GM23338 (cell line): ENCODE results near the gene HES4. TPM values are rescaled to one million over a fixed set of nuclear protein-coding genes. Genes with fewer than 3 reads are reported as not detected.
"Not testable (repeated sequence)": the region's sequence is repeated elsewhere in the genome, so short reads cannot be mapped to it uniquely, and the experiment has no call there.

Experiments
- ATAC-seq: fragments of 200-7000 bp; cut with Tn5 transposase; 3 replicates; pipeline ENCODE4 v1.9.1; 2020
- DNase-seq: peaks from one replicate; pipeline ENCODE4 v3.0.0-alpha.2; 2015; ENCODE audit warnings: low spot score
- H2AFZ ChIP-seq: fragments of 200-600 bp; sonication (generic); 2 replicates; pipeline ENCODE4 v1.8.0; 2016; ENCODE audit warnings: antibody characterized with exemption, mild to moderate bottlenecking, moderate library complexity
- H3F3A ChIP-seq: fragments of 200-600 bp; sonication (generic); replicated peaks from 2 replicates; pipeline ENCODE4 v1.8.0; 2017; ENCODE audit warnings: antibody characterized with exemption, mixed run types, low read depth
- H3K27ac ChIP-seq: fragments of 200-600 bp; sonication (generic); 2 replicates; pipeline ENCODE4 v1.6.1; 2016; ENCODE audit warnings: low read depth
- H3K27me3 ChIP-seq: fragments of 200-600 bp; sonication (generic); 2 replicates; pipeline ENCODE4 v1.8.0; 2016; ENCODE audit warnings: mild to moderate bottlenecking, mixed run types, moderate library complexity; ENCODE audit not compliant: insufficient read depth
- H3K36me3 ChIP-seq: fragments of 200-600 bp; sonication (generic); 2 replicates; pipeline ENCODE4 v1.8.0; 2016; ENCODE audit warnings: mild to moderate bottlenecking; ENCODE audit not compliant: insufficient read depth
- H3K4me1 ChIP-seq: fragments of 200-600 bp; sonication (generic); 2 replicates; pipeline ENCODE4 v1.8.0; 2016; ENCODE audit warnings: mild to moderate bottlenecking, moderate library complexity; ENCODE audit not compliant: insufficient read depth
- H3K4me2 ChIP-seq: fragments of 200-600 bp; sonication (generic); 2 replicates; pipeline ENCODE4 v1.7.1; 2017; ENCODE audit warnings: mixed run types
- H3K4me3 ChIP-seq: fragments of 200-600 bp; sonication (generic); 2 replicates; pipeline ENCODE4 v1.6.1; 2016; ENCODE audit warnings: mixed run types
- H3K79me2 ChIP-seq: fragments of 200-600 bp; sonication (generic); replicated peaks from 2 replicates; pipeline ENCODE4 v1.8.0; 2017; ENCODE audit warnings: mild to moderate bottlenecking; ENCODE audit not compliant: insufficient read depth
- H3K9me2 ChIP-seq: fragments of 200-600 bp; sonication (generic); 2 replicates; pipeline ENCODE4 v1.8.0; 2017; ENCODE audit not compliant: insufficient read depth
- H4K20me1 ChIP-seq: fragments of 200-600 bp; sonication (generic); replicated peaks from 2 replicates; pipeline ENCODE4 v1.8.0; 2017; ENCODE audit warnings: mild to moderate bottlenecking; ENCODE audit not compliant: insufficient read depth
- H3K27ac Mint-ChIP-seq: 2 replicates; pipeline ENCODE4 v1.8.0; 2020; ENCODE audit warnings: inconsistent platforms, mild to moderate bottlenecking, moderate library complexity, mixed read lengths
- H3K27me3 Mint-ChIP-seq: 3 replicates; pipeline ENCODE4 v1.8.0; 2022; ENCODE audit warnings: low read depth, mild to moderate bottlenecking, moderate library complexity, mixed read lengths, inconsistent platforms; ENCODE audit not compliant: insufficient read depth, poor library complexity
- H3K36me3 Mint-ChIP-seq: 3 replicates; pipeline ENCODE4 v1.8.0; 2021; ENCODE audit warnings: low read depth, mild to moderate bottlenecking, inconsistent platforms, moderate library complexity, mixed read lengths
- H3K4me1 Mint-ChIP-seq: 3 replicates; pipeline ENCODE4 v1.8.0; 2020; ENCODE audit warnings: mild to moderate bottlenecking, inconsistent platforms, mixed read lengths
- H3K4me3 Mint-ChIP-seq: 3 replicates; pipeline ENCODE4 v1.8.0; 2021; ENCODE audit warnings: moderate library complexity, mild to moderate bottlenecking, inconsistent platforms, mixed read lengths
- H3K9me3 Mint-ChIP-seq: 3 replicates; pipeline ENCODE4 v1.8.0; 2020; ENCODE audit warnings: moderate library complexity, mild to moderate bottlenecking, inconsistent platforms, mixed read lengths
- EZH2 ChIP-seq: fragments of 200-600 bp; sonication (generic); IDR thresholded peaks from one replicate; pipeline ENCODE4 v1.8.0; 2017; ENCODE audit warnings: antibody characterized with exemption, mild to moderate bottlenecking, low read depth; ENCODE audit not compliant: unreplicated experiment
- EZH2phosphoT487 ChIP-seq: fragments of 200-600 bp; sonication (generic); IDR thresholded peaks from one replicate; pipeline ENCODE4 v1.8.1; 2018; ENCODE audit warnings: antibody characterized with exemption; ENCODE audit not compliant: unreplicated experiment
- JUNB ChIP-seq: IDR thresholded peaks from one replicate; pipeline ENCODE4 v1.6.1; 2016; ENCODE audit warnings: antibody characterized with exemption; ENCODE audit not compliant: unreplicated experiment
- NANOG ChIP-seq: IDR thresholded peaks from 2 replicates; pipeline ENCODE4 v1.6.1; 2016; ENCODE audit warnings: antibody characterized with exemption, borderline replicate concordance
- POLR2AphosphoS5 ChIP-seq: IDR thresholded peaks from 2 replicates; pipeline ENCODE4 v1.6.1; 2016; ENCODE audit warnings: antibody characterized with exemption, low read depth
- ZNF114 ChIP-seq: fragments of 250-450 bp; sonication (Bioruptor Pico); IDR thresholded peaks from 2 replicates; pipeline ENCODE4 v1.5.0; 2020; ENCODE audit warnings: mild to moderate bottlenecking, moderate library complexity
- ZNF331 ChIP-seq: fragments of 250-450 bp; sonication (Bioruptor Pico); IDR thresholded peaks from 2 replicates; pipeline ENCODE4 v1.5.0; 2020; ENCODE audit warnings: low read depth, mild to moderate bottlenecking, moderate library complexity
- polyA plus RNA-seq: library from polyadenylated mRNA; unstranded; fragments of >200 nt; fragmentation: Nextera tagmentation; extraction: Ambion mirVana; gene quantifications from 2 replicates; pipeline ENCODE4 v1.2.1, GENCODE V29; 2016
- total RNA-seq: library from RNA; depleted of rRNA; stranded (reverse); fragments of >200 nt; shearing (Covaris generic); gene quantifications from 2 replicates; pipeline ENCODE4 v1.2.3, GENCODE V29; 2014
- TF ChIP-seq, protein P1 (sequence below): IDR thresholded peaks from 2 replicates; pipeline ENCODE4 v1.6.1; 2016; ENCODE audit warnings: antibody characterized with exemption
- TF ChIP-seq, protein P2 (sequence below), 2 experiments: fragments of 200-600 bp in 1 of 2; sonication (generic) in 1 of 2; conservative IDR thresholded peaks; 2 replicates each; pipeline versions ENCODE4 v1.5.1 to v1.6.1; 2016 to 2017; ENCODE audit warnings: antibody characterized with exemption in 2 of 2, low read depth in 2 of 2, mild to moderate bottlenecking in 2 of 2, moderate library complexity in 1 of 2
- TF ChIP-seq, protein P3 (sequence below): fragments of 250-450 bp; sonication (Bioruptor Pico); IDR thresholded peaks from 2 replicates; pipeline ENCODE4 v1.5.0; 2020; ENCODE audit warnings: mild to moderate bottlenecking, moderate library complexity

HES4 gene
- total and polyA plus RNA-seq, 2 experiments from 2014 or later = 2.3 to 6.7 TPM

DNA sequence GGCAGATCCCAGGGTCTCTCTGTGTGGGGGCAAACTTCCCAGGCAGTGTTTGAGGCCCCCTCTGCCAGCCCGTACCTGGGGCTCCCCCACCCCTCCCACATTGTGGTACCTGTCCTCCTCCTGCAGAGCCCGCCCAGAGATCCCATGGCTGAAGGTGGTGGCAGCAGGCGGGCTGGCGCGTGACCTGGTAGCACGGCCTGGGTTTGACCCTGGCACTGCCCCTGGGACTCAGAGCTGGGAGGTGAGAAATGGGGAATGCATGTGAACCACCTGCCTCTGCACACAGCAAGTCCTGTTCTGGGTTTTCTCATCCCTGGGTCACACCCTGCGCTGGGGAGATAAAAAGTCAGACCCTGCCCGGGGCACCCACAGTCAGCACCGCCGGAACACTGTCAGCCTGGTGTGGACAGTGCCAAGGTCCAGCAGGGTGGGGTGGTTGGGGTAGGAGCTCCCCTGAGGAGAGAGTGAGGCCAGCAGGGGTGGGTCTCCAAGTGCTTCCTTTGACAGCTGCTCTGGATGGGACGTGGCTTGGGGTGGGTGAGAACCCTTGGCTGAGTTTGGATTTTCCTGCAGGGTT is 31.9 kb upstream of the HES4 start:
- Histone ChIP-seq H3K9me2 (no peaks in the 10 kb centered on the region), H3K79me2 (no peaks in the 10 kb centered on the region), H3F3A (no peaks in the 10 kb centered on the region), H4K20me1 (peaks cover 16% of the 10 kb centered on the region), H3K27ac (no peak overlapping the region), H3K4me2 (no peak overlapping the region; the same call in 1 of the 2 replicates), H2AFZ (no peak overlapping the region), H3K27me3 (peaks cover 27% of the 10 kb centered on the region), H3K4me3 (no peak overlapping the region), H3K4me1 (peaks cover 5% of the 10 kb centered on the region; the same call in 1 of the 2 replicates), H3K36me3 (no peaks in the 10 kb centered on the region)
- H3K36me3 Mint-ChIP-seq = peaks cover 9% of the 10 kb centered on the region; the same call in 2 of the 3 replicates
- DNase-seq (no peak), ATAC-seq (no peak)
- H3K4me3 Mint-ChIP-seq = peak overlapping the region; percentile 63; the same call in 2 of the 3 replicates
- H3K27ac Mint-ChIP-seq = no peak overlapping the region
- H3K4me1 Mint-ChIP-seq = peaks cover 9% of the 10 kb centered on the region; the same call in 2 of the 3 replicates
- peaks cover 30% of the 10 kb centered on the region for H3K27me3 Mint-ChIP-seq
- H3K9me3 Mint-ChIP-seq = no peaks in the 10 kb centered on the region; the same call in 2 of the 3 replicates
- TF ChIP-seq, protein P1, sequence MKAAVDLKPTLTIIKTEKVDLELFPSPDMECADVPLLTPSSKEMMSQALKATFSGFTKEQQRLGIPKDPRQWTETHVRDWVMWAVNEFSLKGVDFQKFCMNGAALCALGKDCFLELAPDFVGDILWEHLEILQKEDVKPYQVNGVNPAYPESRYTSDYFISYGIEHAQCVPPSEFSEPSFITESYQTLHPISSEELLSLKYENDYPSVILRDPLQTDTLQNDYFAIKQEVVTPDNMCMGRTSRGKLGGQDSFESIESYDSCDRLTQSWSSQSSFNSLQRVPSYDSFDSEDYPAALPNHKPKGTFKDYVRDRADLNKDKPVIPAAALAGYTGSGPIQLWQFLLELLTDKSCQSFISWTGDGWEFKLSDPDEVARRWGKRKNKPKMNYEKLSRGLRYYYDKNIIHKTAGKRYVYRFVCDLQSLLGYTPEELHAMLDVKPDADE = no peak
- TF ChIP-seq, protein P2, sequence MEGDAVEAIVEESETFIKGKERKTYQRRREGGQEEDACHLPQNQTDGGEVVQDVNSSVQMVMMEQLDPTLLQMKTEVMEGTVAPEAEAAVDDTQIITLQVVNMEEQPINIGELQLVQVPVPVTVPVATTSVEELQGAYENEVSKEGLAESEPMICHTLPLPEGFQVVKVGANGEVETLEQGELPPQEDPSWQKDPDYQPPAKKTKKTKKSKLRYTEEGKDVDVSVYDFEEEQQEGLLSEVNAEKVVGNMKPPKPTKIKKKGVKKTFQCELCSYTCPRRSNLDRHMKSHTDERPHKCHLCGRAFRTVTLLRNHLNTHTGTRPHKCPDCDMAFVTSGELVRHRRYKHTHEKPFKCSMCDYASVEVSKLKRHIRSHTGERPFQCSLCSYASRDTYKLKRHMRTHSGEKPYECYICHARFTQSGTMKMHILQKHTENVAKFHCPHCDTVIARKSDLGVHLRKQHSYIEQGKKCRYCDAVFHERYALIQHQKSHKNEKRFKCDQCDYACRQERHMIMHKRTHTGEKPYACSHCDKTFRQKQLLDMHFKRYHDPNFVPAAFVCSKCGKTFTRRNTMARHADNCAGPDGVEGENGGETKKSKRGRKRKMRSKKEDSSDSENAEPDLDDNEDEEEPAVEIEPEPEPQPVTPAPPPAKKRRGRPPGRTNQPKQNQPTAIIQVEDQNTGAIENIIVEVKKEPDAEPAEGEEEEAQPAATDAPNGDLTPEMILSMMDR (conservative IDR thresholded peaks at IDR 0.05; ENCODE audit: low read depth in 2 of 2) = no peak
- TF ChIP-seq ZNF331 (CRISPR knock-in tag) = no peak
- TF ChIP-seq ZNF114 (CRISPR knock-in tag) = no peak
- no peak for TF ChIP-seq EZH2
- TF ChIP-seq, protein P3, sequence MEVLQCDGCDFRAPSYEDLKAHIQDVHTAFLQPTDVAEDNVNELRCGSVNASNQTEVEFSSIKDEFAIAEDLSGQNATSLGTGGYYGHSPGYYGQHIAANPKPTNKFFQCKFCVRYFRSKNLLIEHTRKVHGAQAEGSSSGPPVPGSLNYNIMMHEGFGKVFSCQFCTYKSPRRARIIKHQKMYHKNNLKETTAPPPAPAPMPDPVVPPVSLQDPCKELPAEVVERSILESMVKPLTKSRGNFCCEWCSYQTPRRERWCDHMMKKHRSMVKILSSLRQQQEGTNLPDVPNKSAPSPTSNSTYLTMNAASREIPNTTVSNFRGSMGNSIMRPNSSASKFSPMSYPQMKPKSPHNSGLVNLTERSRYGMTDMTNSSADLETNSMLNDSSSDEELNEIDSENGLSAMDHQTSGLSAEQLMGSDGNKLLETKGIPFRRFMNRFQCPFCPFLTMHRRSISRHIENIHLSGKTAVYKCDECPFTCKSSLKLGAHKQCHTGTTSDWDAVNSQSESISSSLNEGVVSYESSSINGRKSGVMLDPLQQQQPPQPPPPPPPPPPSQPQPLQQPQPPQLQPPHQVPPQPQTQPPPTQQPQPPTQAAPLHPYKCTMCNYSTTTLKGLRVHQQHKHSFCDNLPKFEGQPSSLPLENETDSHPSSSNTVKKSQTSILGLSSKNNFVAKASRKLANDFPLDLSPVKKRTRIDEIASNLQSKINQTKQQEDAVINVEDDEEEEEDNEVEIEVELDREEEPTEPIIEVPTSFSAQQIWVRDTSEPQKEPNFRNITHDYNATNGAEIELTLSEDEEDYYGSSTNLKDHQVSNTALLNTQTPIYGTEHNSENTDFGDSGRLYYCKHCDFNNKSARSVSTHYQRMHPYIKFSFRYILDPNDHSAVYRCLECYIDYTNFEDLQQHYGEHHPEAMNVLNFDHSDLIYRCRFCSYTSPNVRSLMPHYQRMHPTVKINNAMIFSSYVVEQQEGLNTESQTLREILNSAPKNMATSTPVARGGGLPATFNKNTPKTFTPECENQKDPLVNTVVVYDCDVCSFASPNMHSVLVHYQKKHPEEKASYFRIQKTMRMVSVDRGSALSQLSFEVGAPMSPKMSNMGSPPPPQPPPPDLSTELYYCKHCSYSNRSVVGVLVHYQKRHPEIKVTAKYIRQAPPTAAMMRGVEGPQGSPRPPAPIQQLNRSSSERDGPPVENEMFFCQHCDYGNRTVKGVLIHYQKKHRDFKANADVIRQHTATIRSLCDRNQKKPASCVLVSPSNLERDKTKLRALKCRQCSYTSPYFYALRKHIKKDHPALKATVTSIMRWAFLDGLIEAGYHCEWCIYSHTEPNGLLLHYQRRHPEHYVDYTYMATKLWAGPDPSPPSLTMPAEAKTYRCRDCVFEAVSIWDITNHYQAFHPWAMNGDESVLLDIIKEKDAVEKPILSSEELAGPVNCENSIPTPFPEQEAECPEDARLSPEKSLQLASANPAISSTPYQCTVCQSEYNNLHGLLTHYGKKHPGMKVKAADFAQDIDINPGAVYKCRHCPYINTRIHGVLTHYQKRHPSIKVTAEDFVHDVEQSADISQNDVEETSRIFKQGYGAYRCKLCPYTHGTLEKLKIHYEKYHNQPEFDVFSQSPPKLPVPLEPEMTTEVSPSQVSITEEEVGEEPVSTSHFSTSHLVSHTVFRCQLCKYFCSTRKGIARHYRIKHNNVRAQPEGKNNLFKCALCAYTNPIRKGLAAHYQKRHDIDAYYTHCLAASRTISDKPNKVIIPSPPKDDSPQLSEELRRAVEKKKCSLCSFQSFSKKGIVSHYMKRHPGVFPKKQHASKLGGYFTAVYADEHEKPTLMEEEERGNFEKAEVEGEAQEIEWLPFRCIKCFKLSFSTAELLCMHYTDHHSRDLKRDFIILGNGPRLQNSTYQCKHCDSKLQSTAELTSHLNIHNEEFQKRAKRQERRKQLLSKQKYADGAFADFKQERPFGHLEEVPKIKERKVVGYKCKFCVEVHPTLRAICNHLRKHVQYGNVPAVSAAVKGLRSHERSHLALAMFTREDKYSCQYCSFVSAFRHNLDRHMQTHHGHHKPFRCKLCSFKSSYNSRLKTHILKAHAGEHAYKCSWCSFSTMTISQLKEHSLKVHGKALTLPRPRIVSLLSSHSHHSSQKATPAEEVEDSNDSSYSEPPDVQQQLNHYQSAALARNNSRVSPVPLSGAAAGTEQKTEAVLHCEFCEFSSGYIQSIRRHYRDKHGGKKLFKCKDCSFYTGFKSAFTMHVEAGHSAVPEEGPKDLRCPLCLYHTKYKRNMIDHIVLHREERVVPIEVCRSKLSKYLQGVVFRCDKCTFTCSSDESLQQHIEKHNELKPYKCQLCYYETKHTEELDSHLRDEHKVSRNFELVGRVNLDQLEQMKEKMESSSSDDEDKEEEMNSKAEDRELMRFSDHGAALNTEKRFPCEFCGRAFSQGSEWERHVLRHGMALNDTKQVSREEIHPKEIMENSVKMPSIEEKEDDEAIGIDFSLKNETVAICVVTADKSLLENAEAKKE (CRISPR knock-in tag) = no peak
- no peak for TF ChIP-seq JUNB
- no peak for TF ChIP-seq POLR2AphosphoS5
- no peak for TF ChIP-seq NANOG
- TF ChIP-seq EZH2phosphoT487 = no peak

DNA sequence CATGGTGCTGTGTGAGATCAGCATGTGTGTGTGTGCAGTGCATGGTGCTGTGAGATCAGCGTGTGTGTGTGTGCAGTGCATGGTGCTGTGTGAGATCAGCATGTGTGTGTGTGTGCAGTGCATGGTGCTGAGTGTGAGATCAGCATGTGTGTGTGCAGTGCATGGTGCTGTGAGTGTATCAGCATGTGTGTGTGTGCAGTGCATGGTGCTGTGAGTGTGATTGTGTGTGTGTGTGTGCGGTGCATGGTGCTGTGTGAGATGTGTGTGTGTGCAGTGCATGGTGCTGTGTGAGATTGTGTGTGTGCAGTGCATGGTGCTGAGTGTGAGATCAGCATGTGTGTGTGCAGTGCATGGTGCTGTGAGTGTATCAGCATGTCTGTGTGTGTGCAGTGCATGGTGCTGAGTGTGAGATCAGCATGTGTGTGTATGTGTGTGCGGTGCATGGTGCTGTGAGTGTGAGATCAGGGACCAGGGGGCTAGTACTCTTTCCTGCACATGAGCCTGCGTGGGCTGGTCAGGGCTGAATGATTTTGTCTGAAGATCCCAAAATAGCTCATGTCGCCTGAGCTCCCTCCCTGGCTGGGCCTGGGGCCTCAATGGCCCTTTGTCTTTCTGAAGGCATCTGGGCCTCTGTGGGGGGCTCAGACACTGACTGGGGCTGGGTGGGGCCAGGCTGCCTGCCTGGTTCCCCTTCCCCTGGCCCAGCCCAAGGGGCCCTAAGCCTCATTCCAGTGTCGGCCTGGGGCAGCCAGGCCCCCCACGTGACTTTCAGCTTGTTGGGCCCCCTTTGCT is 31.2 kb upstream of the HES4 start:
- not testable (repeated sequence) for H3K79me2 ChIP-seq, H3K9me3 Mint-ChIP-seq, H3K9me2 ChIP-seq, H3K4me2 ChIP-seq, H3K27ac ChIP-seq, DNase-seq, H3K36me3 Mint-ChIP-seq, H3F3A ChIP-seq, H3K36me3 ChIP-seq, H2AFZ ChIP-seq, H4K20me1 ChIP-seq, H3K4me3 ChIP-seq, H3K4me1 ChIP-seq, H3K27ac Mint-ChIP-seq, H3K4me3 Mint-ChIP-seq
- H3K27me3 ChIP-seq = peaks cover 20% of the 10 kb centered on the region
- ATAC-seq = peak; percentile 6
- peaks cover 29% of the 10 kb centered on the region for H3K27me3 Mint-ChIP-seq
- peaks cover 10% of the 10 kb centered on the region for H3K4me1 Mint-ChIP-seq
